ENCODE data around the gene ZDHHC7.

ZDHHC7 gene

DNA sequence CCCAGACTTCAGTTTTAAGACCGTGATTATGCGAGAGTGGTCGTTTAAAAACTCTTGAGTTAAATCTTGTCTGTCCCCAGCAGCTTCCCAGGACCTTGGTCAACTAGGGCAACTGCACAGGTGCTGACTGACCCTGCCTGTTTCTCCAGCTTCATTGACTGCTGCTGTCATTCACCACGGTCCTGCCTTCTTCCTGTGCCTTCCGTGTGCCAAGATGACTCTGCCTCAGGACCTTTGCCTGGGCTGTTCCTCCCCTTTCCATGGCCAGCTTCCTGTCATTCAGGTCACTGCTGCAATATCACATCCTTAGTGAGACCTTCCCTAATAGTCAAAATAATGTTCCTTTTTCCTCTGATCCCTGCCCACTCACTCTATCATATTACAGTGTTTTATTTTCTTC, 20.1 kb upstream of the ZDHHC7 start:
- TF ChIP-seq ESRRG (CRISPR knock-in tag; IDR thresholded peaks at IDR 0.05), result no peak
- TF ChIP-seq TOX (CRISPR knock-in tag; IDR thresholded peaks at IDR 0.05; ENCODE audit: borderline replicate concordance), result no peak
- no peak for TF ChIP-seq SNAI2 (CRISPR knock-in tag; IDR thresholded peaks at IDR 0.05)
- no peak for TF ChIP-seq CSDC2 (CRISPR knock-in tag; IDR thresholded peaks at IDR 0.05)
- TF ChIP-seq ZNF565 (CRISPR knock-in tag; conservative IDR thresholded peaks at IDR 0.05; ENCODE audit: low read depth), result no peak
- TF ChIP-seq ARNTL (CRISPR knock-in tag; IDR thresholded peaks at IDR 0.05; ENCODE audit: borderline replicate concordance, low read depth), result no peak
- no peak for TF ChIP-seq ZC3H10 (CRISPR knock-in tag; IDR thresholded peaks at IDR 0.05)
- no peak for TF ChIP-seq ZNF8 (CRISPR knock-in tag; IDR thresholded peaks at IDR 0.05)
- TF ChIP-seq, protein P1, sequence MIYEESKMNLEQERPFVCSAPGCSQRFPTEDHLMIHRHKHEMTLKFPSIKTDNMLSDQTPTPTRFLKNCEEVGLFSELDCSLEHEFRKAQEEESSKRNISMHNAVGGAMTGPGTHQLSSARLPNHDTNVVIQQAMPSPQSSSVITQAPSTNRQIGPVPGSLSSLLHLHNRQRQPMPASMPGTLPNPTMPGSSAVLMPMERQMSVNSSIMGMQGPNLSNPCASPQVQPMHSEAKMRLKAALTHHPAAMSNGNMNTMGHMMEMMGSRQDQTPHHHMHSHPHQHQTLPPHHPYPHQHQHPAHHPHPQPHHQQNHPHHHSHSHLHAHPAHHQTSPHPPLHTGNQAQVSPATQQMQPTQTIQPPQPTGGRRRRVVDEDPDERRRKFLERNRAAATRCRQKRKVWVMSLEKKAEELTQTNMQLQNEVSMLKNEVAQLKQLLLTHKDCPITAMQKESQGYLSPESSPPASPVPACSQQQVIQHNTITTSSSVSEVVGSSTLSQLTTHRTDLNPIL (CRISPR knock-in tag; IDR thresholded peaks at IDR 0.05; ENCODE audit: low read depth), result no peak
- TF ChIP-seq RARB (CRISPR knock-in tag; IDR thresholded peaks at IDR 0.05), result no peak
- TF ChIP-seq OSR1 (CRISPR knock-in tag; IDR thresholded peaks at IDR 0.05), result no peak
- TF ChIP-seq, protein P2, sequence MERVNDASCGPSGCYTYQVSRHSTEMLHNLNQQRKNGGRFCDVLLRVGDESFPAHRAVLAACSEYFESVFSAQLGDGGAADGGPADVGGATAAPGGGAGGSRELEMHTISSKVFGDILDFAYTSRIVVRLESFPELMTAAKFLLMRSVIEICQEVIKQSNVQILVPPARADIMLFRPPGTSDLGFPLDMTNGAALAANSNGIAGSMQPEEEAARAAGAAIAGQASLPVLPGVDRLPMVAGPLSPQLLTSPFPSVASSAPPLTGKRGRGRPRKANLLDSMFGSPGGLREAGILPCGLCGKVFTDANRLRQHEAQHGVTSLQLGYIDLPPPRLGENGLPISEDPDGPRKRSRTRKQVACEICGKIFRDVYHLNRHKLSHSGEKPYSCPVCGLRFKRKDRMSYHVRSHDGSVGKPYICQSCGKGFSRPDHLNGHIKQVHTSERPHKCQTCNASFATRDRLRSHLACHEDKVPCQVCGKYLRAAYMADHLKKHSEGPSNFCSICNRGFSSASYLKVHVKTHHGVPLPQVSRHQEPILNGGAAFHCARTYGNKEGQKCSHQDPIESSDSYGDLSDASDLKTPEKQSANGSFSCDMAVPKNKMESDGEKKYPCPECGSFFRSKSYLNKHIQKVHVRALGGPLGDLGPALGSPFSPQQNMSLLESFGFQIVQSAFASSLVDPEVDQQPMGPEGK (CRISPR knock-in tag; IDR thresholded peaks at IDR 0.05; ENCODE audit: borderline replicate concordance), result no peak
- TF ChIP-seq, protein P3, sequence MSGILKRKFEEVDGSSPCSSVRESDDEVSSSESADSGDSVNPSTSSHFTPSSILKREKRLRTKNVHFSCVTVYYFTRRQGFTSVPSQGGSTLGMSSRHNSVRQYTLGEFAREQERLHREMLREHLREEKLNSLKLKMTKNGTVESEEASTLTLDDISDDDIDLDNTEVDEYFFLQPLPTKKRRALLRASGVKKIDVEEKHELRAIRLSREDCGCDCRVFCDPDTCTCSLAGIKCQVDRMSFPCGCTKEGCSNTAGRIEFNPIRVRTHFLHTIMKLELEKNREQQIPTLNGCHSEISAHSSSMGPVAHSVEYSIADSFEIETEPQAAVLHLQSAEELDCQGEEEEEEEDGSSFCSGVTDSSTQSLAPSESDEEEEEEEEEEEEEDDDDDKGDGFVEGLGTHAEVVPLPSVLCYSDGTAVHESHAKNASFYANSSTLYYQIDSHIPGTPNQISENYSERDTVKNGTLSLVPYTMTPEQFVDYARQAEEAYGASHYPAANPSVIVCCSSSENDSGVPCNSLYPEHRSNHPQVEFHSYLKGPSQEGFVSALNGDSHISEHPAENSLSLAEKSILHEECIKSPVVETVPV (CRISPR knock-in tag; IDR thresholded peaks at IDR 0.05), result no peak
- no peak for TF ChIP-seq ZFP3 (CRISPR knock-in tag; IDR thresholded peaks at IDR 0.05)
- TF ChIP-seq PPARA (CRISPR knock-in tag; IDR thresholded peaks at IDR 0.05; ENCODE audit: borderline replicate concordance), result no peak
- TF ChIP-seq, protein P4, sequence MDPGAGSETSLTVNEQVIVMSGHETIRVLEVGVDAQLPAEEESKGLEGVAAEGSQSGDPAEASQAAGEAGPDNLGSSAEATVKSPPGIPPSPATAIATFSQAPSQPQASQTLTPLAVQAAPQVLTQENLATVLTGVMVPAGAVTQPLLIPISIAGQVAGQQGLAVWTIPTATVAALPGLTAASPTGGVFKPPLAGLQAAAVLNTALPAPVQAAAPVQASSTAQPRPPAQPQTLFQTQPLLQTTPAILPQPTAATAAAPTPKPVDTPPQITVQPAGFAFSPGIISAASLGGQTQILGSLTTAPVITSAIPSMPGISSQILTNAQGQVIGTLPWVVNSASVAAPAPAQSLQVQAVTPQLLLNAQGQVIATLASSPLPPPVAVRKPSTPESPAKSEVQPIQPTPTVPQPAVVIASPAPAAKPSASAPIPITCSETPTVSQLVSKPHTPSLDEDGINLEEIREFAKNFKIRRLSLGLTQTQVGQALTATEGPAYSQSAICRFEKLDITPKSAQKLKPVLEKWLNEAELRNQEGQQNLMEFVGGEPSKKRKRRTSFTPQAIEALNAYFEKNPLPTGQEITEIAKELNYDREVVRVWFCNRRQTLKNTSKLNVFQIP (CRISPR knock-in tag; IDR thresholded peaks at IDR 0.05; ENCODE audit: borderline replicate concordance, low read depth), result no peak
- no peak for TF ChIP-seq TCF4 (CRISPR knock-in tag; IDR thresholded peaks at IDR 0.05; ENCODE audit: borderline replicate concordance)
- TF ChIP-seq BACH2 (CRISPR knock-in tag; IDR thresholded peaks at IDR 0.05; ENCODE audit: borderline replicate concordance), result no peak
- TF ChIP-seq ZNF70 (CRISPR knock-in tag; IDR thresholded peaks at IDR 0.05), result no peak
- no peak for TF ChIP-seq GLIS3 (CRISPR knock-in tag; IDR thresholded peaks at IDR 0.05)
- no peak for ATAC-seq

DNA sequence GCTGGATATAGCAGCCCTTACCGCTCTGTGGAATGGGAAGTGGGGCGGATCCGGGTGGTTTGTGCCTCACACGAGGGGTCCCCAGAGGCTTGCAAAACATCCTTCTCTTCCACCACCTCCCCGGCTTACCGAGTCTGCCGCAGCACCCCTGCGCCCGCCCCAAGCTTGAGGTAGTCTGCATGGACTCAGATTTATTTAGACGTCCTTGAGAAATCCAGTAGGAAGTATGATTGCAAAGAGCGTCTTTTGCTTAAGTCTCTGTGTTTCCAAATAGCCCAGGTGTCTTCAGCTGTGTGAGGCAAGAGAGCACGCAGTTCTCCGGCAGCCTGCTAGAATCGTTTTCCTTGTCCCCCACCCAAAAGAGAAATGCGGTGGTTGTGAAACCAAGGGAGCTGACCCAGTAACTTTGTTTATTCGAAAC, 18.7 kb upstream of the ZDHHC7 start:
- ATAC-seq, result no peak
- TF ChIP-seq RARB (CRISPR knock-in tag; IDR thresholded peaks at IDR 0.05), result no peak
- TF ChIP-seq, protein P2 (CRISPR knock-in tag; IDR thresholded peaks at IDR 0.05; ENCODE audit: borderline replicate concordance), result no peak
- no peak for TF ChIP-seq SNAI2 (CRISPR knock-in tag; IDR thresholded peaks at IDR 0.05)
- TF ChIP-seq ZFP3 (CRISPR knock-in tag; IDR thresholded peaks at IDR 0.05), result no peak
- no peak for TF ChIP-seq BACH2 (CRISPR knock-in tag; IDR thresholded peaks at IDR 0.05; ENCODE audit: borderline replicate concordance)

DNA sequence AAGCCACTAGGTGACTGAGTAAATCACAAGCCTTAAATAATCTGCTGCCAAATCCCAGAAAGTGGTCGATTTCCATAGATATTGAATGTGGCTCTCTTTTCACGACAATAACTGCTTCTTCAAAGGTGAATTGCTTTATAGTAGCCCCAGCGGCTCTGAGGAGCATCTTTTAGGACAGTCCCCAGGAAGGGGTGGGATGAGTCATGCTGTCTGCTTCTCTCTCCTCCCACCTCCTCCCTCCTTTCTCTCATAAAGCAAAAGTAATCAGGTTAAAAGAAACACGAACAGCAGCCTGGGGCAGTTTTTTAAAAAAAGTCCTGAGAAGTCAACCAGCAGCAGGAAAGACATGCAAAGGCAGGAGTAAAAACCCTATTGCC, 18.1 kb upstream of the ZDHHC7 start:
- peak; percentile 70 for ATAC-seq
- TF ChIP-seq ZNF70 (CRISPR knock-in tag; IDR thresholded peaks at IDR 0.05) (no peak), SNAI2 (CRISPR knock-in tag; IDR thresholded peaks at IDR 0.05) (no peak), RARB (CRISPR knock-in tag; IDR thresholded peaks at IDR 0.05) (no peak), TOX (CRISPR knock-in tag; IDR thresholded peaks at IDR 0.05; ENCODE audit: borderline replicate concordance) (no peak), PPARA (CRISPR knock-in tag; IDR thresholded peaks at IDR 0.05; ENCODE audit: borderline replicate concordance) (no peak), ESRRG (CRISPR knock-in tag; IDR thresholded peaks at IDR 0.05) (no peak), ZC3H10 (CRISPR knock-in tag; IDR thresholded peaks at IDR 0.05) (no peak), ARNTL (CRISPR knock-in tag; IDR thresholded peaks at IDR 0.05; ENCODE audit: borderline replicate concordance, low read depth) (no peak), ZNF8 (CRISPR knock-in tag; IDR thresholded peaks at IDR 0.05) (no peak), ZFP3 (CRISPR knock-in tag; IDR thresholded peaks at IDR 0.05) (no peak), ZFP30 (CRISPR knock-in tag; IDR thresholded peaks at IDR 0.05) (no peak), GLIS3 (CRISPR knock-in tag; IDR thresholded peaks at IDR 0.05) (no peak)
- TF ChIP-seq, protein P4 (CRISPR knock-in tag; IDR thresholded peaks at IDR 0.05; ENCODE audit: borderline replicate concordance, low read depth), result no peak
- TF ChIP-seq, protein P5, sequence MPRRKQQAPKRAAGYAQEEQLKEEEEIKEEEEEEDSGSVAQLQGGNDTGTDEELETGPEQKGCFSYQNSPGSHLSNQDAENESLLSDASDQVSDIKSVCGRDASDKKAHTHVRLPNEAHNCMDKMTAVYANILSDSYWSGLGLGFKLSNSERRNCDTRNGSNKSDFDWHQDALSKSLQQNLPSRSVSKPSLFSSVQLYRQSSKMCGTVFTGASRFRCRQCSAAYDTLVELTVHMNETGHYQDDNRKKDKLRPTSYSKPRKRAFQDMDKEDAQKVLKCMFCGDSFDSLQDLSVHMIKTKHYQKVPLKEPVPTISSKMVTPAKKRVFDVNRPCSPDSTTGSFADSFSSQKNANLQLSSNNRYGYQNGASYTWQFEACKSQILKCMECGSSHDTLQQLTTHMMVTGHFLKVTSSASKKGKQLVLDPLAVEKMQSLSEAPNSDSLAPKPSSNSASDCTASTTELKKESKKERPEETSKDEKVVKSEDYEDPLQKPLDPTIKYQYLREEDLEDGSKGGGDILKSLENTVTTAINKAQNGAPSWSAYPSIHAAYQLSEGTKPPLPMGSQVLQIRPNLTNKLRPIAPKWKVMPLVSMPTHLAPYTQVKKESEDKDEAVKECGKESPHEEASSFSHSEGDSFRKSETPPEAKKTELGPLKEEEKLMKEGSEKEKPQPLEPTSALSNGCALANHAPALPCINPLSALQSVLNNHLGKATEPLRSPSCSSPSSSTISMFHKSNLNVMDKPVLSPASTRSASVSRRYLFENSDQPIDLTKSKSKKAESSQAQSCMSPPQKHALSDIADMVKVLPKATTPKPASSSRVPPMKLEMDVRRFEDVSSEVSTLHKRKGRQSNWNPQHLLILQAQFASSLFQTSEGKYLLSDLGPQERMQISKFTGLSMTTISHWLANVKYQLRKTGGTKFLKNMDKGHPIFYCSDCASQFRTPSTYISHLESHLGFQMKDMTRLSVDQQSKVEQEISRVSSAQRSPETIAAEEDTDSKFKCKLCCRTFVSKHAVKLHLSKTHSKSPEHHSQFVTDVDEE (CRISPR knock-in tag; IDR thresholded peaks at IDR 0.05), result no peak
- TF ChIP-seq, protein P1 (CRISPR knock-in tag; IDR thresholded peaks at IDR 0.05; ENCODE audit: low read depth), result no peak
